ENCODE measurements around the gene EVI5. TPM values are rescaled to one million over a fixed set of nuclear protein-coding genes. Genes with fewer than 3 reads are reported as not detected.
"Not testable (repeated sequence)": the region's sequence is repeated elsewhere in the genome, so short reads cannot be mapped to it uniquely, and the experiment has no call there.

The EVI5 gene
- total and polyA plus RNA-seq, 11 donors = 3.5 to 34.6 (median 23.5) TPM

DNA sequence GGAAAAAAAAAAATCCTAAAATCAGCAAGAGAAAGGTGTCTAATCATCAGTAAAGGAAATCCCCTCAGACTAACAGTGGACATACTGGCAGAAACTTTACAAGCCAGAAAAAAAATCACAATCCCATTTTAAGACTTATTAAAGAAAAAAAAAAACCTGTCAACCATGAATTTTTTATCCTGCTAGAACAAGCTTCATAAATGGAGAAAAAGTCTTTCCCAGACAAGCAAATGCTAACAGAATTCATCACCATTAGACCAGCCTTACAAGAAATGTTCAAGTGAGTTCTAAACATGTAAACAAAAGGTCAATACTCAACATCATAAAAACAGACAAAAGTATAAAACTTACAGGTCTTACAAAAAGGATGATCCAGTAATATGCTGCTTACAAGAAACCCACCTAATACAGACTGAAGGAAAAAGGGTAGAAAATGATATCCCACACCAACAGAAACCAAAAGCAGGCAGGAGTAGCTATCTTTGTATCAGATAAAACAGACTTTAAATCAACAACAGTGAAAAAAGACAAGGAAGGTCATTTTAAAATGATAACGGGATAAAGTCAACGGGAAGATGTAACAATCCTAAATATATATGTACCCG lies 129.6 kb downstream of the EVI5 start:
- H3K27ac ChIP-seq = no peak overlapping the region
- no peak for DNase-seq
- no peak for ATAC-seq

DNA sequence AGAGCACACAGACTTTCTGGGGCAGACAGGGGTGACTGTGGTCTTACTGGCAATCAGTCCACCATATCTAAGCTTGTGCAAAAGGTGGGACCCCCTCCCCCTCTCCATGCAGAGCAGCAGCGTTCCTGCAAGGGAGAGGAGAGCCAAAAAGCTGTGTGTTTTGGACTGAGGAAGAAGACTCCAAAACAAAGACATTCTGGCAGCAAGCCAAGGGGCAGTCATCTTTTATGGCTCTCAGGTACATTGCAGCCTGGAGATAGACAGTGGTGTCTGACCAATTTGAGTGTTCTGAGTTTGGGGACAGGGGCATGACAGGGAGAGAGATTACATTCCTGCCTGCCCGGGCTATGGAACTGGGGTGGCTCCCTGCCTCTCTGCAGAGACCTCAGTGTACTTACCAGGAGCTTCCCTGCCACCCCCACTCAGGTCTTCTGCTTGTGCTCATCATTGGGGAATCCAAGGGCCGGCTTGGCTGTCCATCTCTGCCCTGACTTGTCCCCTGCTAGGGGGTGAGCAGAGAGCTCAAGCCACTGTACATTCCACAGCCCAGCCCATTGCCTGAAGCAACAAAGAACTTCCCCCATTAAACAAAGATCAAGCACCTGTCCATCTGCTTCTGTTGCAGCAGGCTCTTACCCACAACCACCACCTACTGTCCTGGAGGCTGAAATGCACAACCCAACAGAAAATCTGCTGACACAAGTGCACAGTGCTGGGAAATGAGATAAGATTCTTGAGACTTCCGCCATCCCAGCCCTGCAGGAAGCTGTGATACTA lies 131.1 kb downstream of the EVI5 start:
- TF ChIP-seq POLR2A (IDR thresholded peaks at IDR 0.05) = no peak
- H3K36me3 ChIP-seq = peaks cover 0 to 55% (median 16%) of the 10 kb centered on the region in 9 donors
- ATAC-seq (no peak), DNase-seq (no peak)
- H3K4me3 ChIP-seq = no peak overlapping the region
- H3K4me1 ChIP-seq = no peaks in the 10 kb centered on the region
- H3K27me3 ChIP-seq = no peaks in the 10 kb centered on the region
- peaks cover 0 to 43% (median 28%) of the 10 kb centered on the region in 12 donors for H3K9me3 ChIP-seq
- WGBS, 4 donors = 96 to 98% (median 97%) methylated on average over 4 of the region's 4 CpGs
- no peak overlapping the region for H3K27ac ChIP-seq
- intact Hi-C loops (cut with DNase I) = no loop called here

More for the DNA sequence above, 129.6 kb downstream of the EVI5 start:
- Histone ChIP-seq H3K9me3 (peaks cover 0 to 44% (median 28%) of the 10 kb centered on the region in 12 donors), H3K36me3 (peaks cover 0 to 49% (median 19%) of the 10 kb centered on the region in 9 donors), H3K4me3 (no peak overlapping the region), H3K27me3 (no peaks in the 10 kb centered on the region), H3K4me1 (no peaks in the 10 kb centered on the region)
- intact Hi-C loops (cut with DNase I) = no loop called here
- 94 to 98% (median 96%) methylated on average over 3 of the region's 3 CpGs for WGBS, 4 donors
- TF ChIP-seq, protein P1, sequence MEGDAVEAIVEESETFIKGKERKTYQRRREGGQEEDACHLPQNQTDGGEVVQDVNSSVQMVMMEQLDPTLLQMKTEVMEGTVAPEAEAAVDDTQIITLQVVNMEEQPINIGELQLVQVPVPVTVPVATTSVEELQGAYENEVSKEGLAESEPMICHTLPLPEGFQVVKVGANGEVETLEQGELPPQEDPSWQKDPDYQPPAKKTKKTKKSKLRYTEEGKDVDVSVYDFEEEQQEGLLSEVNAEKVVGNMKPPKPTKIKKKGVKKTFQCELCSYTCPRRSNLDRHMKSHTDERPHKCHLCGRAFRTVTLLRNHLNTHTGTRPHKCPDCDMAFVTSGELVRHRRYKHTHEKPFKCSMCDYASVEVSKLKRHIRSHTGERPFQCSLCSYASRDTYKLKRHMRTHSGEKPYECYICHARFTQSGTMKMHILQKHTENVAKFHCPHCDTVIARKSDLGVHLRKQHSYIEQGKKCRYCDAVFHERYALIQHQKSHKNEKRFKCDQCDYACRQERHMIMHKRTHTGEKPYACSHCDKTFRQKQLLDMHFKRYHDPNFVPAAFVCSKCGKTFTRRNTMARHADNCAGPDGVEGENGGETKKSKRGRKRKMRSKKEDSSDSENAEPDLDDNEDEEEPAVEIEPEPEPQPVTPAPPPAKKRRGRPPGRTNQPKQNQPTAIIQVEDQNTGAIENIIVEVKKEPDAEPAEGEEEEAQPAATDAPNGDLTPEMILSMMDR (IDR thresholded peaks at IDR 0.05) = no peak
- no peak for TF ChIP-seq POLR2A (IDR thresholded peaks at IDR 0.05)

DNA sequence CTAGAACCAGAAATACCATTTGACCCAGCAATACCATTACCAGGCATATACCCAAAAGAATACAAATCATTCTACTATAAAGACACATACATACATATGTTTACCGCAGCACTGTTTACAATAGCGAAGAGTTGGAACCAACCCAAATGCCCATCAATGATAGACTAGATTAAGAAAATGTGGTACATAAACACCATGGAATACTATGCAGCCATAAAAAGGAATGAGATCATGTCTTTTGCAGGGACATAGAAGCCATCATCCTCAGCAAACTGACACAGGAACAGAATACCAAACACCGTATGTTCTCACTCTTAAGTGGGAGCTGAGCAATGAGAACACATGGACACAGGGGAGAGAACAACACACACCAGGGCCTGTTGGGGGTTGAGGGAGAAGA lies 144.2 kb downstream of the EVI5 start:
- ATAC-seq; intact Hi-C loops (cut with DNase I); H3K4me3 ChIP-seq; DNase-seq; H3K4me1 ChIP-seq; H3K27me3 ChIP-seq; H3K9me3 ChIP-seq; H3K27ac ChIP-seq: not testable (repeated sequence)
- peaks cover 0 to 12% (median 5%) of the 10 kb centered on the region in 9 donors for H3K36me3 ChIP-seq
- 94 to 99% (median 97%) methylated on average over 3 of the region's 3 CpGs for WGBS, 4 donors

DNA sequence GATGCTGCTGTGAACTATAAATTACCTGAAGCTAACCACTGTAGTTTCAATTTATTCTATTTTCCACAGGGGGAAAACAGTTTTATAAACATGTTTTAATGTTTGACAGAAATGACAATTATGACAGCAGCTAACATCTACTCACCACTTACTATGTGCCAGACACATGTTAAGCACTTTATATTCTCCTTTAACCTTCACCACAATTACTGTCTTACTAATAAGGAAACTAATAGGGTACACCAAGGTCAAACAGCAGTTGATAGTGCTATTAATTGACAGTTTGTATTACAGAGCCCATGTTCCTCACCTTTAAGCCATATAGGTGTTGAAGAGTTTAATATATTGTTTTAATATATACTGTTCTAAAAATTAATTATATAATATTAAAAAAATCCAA lies 146.4 kb downstream of the EVI5 start:
- Histone ChIP-seq H3K27me3 (no peaks in the 10 kb centered on the region), H3K4me3 (no peak overlapping the region), H3K9me3 (no peaks in the 10 kb centered on the region), H3K36me3 (peaks cover 0 to 27% (median 21%) of the 10 kb centered on the region in 9 donors), H3K4me1 (no peaks in the 10 kb centered on the region), H3K27ac (no peak overlapping the region)
- TF ChIP-seq, protein P1 (IDR thresholded peaks at IDR 0.05) = no peak
- no peak for TF ChIP-seq POLR2A (IDR thresholded peaks at IDR 0.05)
- intact Hi-C loops (cut with DNase I) = no loop called here
- no peak for DNase-seq
- no peak for ATAC-seq

DNA sequence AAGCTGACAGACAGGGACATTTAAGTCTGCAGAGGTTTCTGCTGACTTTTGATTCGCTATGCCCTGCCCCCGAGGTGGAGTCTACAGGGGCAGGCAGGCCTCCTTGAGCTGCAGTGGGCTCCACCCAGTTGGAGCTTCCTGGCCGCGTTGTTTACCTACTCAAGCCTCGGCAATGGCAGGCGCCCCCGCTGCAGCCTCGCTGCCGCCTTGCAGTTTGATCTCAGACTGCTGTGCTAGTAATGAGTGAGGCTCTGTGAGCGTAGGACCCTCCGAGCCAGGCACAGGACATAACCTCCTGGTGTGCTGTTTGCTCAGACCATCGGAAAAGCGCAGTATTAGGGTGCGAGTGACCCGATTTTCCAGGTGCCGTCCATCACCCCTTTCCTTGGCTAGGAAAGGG lies 149.7 kb downstream of the EVI5 start:
- DNase-seq; H3K27me3 ChIP-seq; H3K9me3 ChIP-seq; ATAC-seq; H3K4me3 ChIP-seq; H3K27ac ChIP-seq; intact Hi-C loops (cut with DNase I); H3K4me1 ChIP-seq: not testable (repeated sequence)
- 92 to 99% (median 97%) methylated on average over 12 to 16 of the region's 16 CpGs for WGBS, 4 donors
- peaks cover 0 to 31% (median 21%) of the 10 kb centered on the region in 9 donors for H3K36me3 ChIP-seq
